GM10248 (cell line): ENCODE results near the gene COL10A1.
A peak's percentile ranks its signal among the peaks of the same experiment; 100 is the strongest.

Source experiments
- CTCF ChIA-PET: fragments of 300-600 bp; sonication (Branson Sonifier 250); formaldehyde crosslinking; extraction: SDS; loops from one replicate; lab custom pipeline; 2021; ENCODE audit warnings: antibody characterized with exemption; lab: Yijun Ruan, JAX
- POLR2A ChIA-PET: fragments of 350-650 bp; sonication (Branson Sonifier 250); formaldehyde crosslinking; extraction: SDS; loops from one replicate; lab custom pipeline; 2020; ENCODE audit warnings: antibody characterized with exemption; lab: Yijun Ruan, JAX
- DNase-seq: peaks from one replicate; pipeline ENCODE4 v3.0.0; 2012; ENCODE audit errors: extremely low spot score
- TF ChIP-seq, protein P1 (sequence below): IDR thresholded peaks from 2 replicates; pipeline ENCODE4 v1.5.1; 2012; ENCODE audit warnings: mild to moderate bottlenecking, low read depth; ENCODE audit errors: extremely low read depth, missing control alignments, control extremely low read depth

The COL10A1 gene

GRCh38 chr6:116113386-116113785 is 12.5 kb downstream of the COL10A1 start:
- ChIA-PET POLR2A (no interaction called here), CTCF (interaction anchor here (0.9 to 6.0 kb wide), 9 partner anchors 9 to 104 kb away, joined by 3 to 72 read pairs (median 9); partner anchors contain the start of genes COL10A1, FRK and NT5DC1)
- TF ChIP-seq, protein P1, sequence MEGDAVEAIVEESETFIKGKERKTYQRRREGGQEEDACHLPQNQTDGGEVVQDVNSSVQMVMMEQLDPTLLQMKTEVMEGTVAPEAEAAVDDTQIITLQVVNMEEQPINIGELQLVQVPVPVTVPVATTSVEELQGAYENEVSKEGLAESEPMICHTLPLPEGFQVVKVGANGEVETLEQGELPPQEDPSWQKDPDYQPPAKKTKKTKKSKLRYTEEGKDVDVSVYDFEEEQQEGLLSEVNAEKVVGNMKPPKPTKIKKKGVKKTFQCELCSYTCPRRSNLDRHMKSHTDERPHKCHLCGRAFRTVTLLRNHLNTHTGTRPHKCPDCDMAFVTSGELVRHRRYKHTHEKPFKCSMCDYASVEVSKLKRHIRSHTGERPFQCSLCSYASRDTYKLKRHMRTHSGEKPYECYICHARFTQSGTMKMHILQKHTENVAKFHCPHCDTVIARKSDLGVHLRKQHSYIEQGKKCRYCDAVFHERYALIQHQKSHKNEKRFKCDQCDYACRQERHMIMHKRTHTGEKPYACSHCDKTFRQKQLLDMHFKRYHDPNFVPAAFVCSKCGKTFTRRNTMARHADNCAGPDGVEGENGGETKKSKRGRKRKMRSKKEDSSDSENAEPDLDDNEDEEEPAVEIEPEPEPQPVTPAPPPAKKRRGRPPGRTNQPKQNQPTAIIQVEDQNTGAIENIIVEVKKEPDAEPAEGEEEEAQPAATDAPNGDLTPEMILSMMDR, result no peak
- no peak for DNase-seq

- TF ChIP-seq, protein P1, result peak; percentile 53
- POLR2A ChIA-PET, result no interaction called here
- no peak for DNase-seq
- CTCF ChIA-PET, result interaction anchor here (1.0 to 6.0 kb wide), 20 partner anchors 9 to 109 kb away, joined by 3 to 72 read pairs (median 6); partner anchors contain the start of genes COL10A1, FRK and NT5DC1
Measured at GRCh38 chr6:116111552-116112528, 14.1 kb downstream of the COL10A1 start.

DNA sequence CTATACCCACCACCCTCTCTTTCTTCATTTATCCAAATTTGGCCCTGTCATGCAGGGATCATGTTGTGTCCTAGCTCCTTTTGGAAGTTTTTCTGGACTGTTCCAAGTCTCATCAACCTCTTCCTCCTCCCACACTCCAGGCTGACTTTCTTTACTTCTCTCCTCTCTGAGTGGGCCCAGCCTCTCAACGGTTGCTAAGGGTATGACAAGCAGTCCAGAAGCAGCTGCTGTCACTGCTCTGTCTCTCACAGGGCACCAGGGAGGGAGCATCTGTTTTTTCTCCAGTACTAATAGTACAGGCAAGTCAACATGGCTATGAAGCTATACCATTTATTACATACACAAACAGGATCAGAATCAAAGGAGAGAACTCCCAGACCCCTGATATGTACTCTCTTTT is 17.1 kb downstream of the COL10A1 start:
- ChIA-PET CTCF (interaction anchor here (0.8 to 6.0 kb wide), 5 partner anchors 8 to 102 kb away, joined by 3 to 72 read pairs (median 3); partner anchors contain the start of genes COL10A1 and NT5DC1), POLR2A (no interaction called here)
- TF ChIP-seq, protein P1, result no peak
- no peak for DNase-seq

- ChIA-PET POLR2A (no interaction called here), CTCF (interaction anchor here (0.8 to 1.5 kb wide), 4 partner anchors 9 to 95 kb away, joined by 3 to 7 read pairs (median 5); no protein-coding TSS in a partner anchor)
- TF ChIP-seq, protein P1, result no peak
- no peak for DNase-seq
Measured at GRCh38 chr6:116106146-116106545, 19.8 kb downstream of the COL10A1 start.

DNA sequence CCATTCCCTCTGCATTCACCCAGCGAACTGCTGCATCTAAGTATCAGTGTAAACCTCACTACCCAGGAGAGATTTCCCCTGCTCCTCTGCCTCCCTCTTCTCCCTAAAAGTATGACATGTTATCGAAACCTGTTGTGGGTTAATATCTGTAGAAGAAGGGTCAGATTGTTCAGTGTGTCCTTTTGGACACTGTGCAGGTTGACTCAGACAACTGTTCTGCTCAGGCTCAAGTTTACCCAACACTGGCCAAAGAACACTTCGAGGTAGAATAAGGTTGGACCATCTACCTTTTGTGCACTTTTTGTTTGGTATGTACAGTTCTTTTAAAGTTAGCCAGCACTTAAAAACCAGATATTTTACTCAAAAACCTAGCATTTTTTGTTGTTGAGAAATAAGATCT is 20.7 kb downstream of the COL10A1 start:
- ChIA-PET POLR2A (no interaction called here), CTCF (interaction anchor here (0.9 to 5.2 kb wide), 2 partner anchors 7 to 8 kb away, joined by 3 to 59 read pairs; no protein-coding TSS in a partner anchor)
- TF ChIP-seq, protein P1, result no peak
- no peak for DNase-seq

DNA sequence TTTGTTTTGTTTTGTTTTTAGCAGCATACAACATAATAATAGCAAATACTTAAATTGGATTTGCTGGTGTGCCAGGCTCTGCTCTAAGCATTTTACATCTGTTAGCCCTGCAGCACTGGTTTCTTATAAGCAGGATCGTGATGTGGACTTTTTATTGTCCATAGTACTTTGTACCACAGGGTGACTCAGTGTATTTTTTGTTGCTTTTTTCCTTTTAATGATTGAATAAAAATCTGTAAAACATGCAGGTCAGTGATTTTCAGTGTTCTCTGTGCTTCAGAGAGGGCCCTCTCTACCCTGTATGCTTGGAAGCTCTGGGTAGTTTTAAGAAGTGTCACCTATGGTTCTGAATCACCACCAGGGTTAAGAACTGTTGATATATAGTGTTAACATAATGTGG is 21.3 kb downstream of the COL10A1 start:
- ChIA-PET CTCF (interaction anchor here (0.9 to 5.2 kb wide), 3 partner anchors 7 to 92 kb away, joined by 3 to 59 read pairs (median 28); no protein-coding TSS in a partner anchor), POLR2A (no interaction called here)
- no peak for DNase-seq
- TF ChIP-seq, protein P1, result no peak
